ENCODE measurements around the gene CEP112.

GRCh38 chr17:66135219-66135618 is 56.7 kb downstream of the CEP112 start:
- no peak for TF ChIP-seq CTCF (IDR thresholded peaks at IDR 0.05; ENCODE audit: low read length)
- no peak for TF ChIP-seq EZH2phosphoT487 (IDR thresholded peaks at IDR 0.05; ENCODE audit: low read length)

Data from MM.1S (cell line).